Gastroesophageal sphincter (tissue), 3 donors: ENCODE results near the gene SIMC1.

ENCODE experiments used
- EP300 ChIP-seq: sonication (generic); formaldehyde crosslinking; IDR thresholded peaks from one replicate; pipeline ENCODE4 v1.6.1; 2017; ENCODE audit warnings: antibody characterized with exemption, mild to moderate bottlenecking
- POLR2A ChIP-seq, 2 donors: fragments of 450-650 bp; IDR thresholded peaks; one replicate each; pipeline ENCODE4 v1.6.1; 2017; ENCODE audit warnings: antibody characterized with exemption in 2 of 2, mild to moderate bottlenecking in 2 of 2, moderate library complexity in 1 of 2
- POLR2AphosphoS5 ChIP-seq: sonication (generic); formaldehyde crosslinking; IDR thresholded peaks from one replicate; pipeline ENCODE4 v1.6.1; 2017; ENCODE audit warnings: antibody characterized with exemption
- TF ChIP-seq, protein P1 (sequence below), 4 experiments: fragments of 200-600 bp in 2 of 4; fragments of 450-650 bp in 2 of 4; sonication (generic) in 1 of 4; IDR thresholded peaks; one replicate each; pipeline ENCODE4 v1.5.1; 2017 to 2019; ENCODE audit warnings: antibody characterized with exemption in 4 of 4, mild to moderate bottlenecking in 2 of 4, moderate library complexity in 2 of 4

DNA sequence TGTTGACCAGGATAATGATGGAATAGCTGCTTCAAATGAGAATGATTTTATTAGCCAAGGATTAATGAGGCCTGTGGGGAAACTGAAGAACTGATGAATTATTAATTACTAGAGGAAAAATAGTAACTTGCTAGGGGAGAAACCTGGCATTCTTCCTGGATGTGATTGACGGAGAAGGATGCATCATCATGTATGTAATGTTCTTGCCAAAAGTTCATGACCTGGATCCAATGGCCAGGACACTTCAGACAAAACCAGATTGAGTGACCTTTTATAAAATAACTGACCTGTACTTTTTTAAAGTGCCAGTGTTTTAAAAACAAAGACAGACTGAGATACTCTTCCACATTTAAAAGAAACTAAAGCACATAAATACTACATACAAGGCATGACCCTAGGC lies 99.7 kb downstream of the SIMC1 start:
- TF ChIP-seq POLR2A (IDR thresholded peaks at IDR 0.05) (no peak), EP300 (no peak), POLR2AphosphoS5 (no peak)
- TF ChIP-seq, protein P1, sequence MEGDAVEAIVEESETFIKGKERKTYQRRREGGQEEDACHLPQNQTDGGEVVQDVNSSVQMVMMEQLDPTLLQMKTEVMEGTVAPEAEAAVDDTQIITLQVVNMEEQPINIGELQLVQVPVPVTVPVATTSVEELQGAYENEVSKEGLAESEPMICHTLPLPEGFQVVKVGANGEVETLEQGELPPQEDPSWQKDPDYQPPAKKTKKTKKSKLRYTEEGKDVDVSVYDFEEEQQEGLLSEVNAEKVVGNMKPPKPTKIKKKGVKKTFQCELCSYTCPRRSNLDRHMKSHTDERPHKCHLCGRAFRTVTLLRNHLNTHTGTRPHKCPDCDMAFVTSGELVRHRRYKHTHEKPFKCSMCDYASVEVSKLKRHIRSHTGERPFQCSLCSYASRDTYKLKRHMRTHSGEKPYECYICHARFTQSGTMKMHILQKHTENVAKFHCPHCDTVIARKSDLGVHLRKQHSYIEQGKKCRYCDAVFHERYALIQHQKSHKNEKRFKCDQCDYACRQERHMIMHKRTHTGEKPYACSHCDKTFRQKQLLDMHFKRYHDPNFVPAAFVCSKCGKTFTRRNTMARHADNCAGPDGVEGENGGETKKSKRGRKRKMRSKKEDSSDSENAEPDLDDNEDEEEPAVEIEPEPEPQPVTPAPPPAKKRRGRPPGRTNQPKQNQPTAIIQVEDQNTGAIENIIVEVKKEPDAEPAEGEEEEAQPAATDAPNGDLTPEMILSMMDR (IDR thresholded peaks at IDR 0.05), result no peak
